SW 1271 (cell line): ENCODE measurements around the gene PDSS2.
"Not testable (repeated sequence)": the region's sequence is repeated elsewhere in the genome, so short reads cannot be mapped to it uniquely, and the experiment has no call there.

Experiments used
- DNase-seq, 2 experiments: peaks; one replicate each; lab custom pipeline; 2025; lab: John Stamatoyannopoulos, UW

PDSS2 gene

GRCh38 chr6:107418118-107418517, 41.2 kb downstream of the PDSS2 start:
- DNase-seq = peak in 1 of 2 experiments; percentile 40

GRCh38 chr6:107416145-107416544, 43.2 kb downstream of the PDSS2 start:
- no peak for DNase-seq

GRCh38 chr6:107413966-107414645, 45.3 kb downstream of the PDSS2 start:
- no peak for DNase-seq

- DNase-seq = no peak
These were observed 48.2 kb downstream of the PDSS2 start for GRCh38 chr6:107411161-107411560.

GRCh38 chr6:107409942-107410341, 49.4 kb downstream of the PDSS2 start:
- no peak for DNase-seq

GRCh38 chr6:107408714-107409113, 50.6 kb downstream of the PDSS2 start:
- DNase-seq = no peak

GRCh38 chr6:107405002-107405401, 54.4 kb downstream of the PDSS2 start:
- DNase-seq = no peak

- no peak for DNase-seq
These were observed 56.8 kb downstream of the PDSS2 start for GRCh38 chr6:107402533-107402932.

GRCh38 chr6:107401573-107401972, 57.8 kb downstream of the PDSS2 start:
- DNase-seq = no peak

GRCh38 chr6:107400616-107401147, 58.7 kb downstream of the PDSS2 start:
- no peak for DNase-seq

GRCh38 chr6:107399935-107400334, 59.4 kb downstream of the PDSS2 start:
- DNase-seq = no peak

GRCh38 chr6:107398001-107398400, 61.4 kb downstream of the PDSS2 start:
- DNase-seq = no peak

GRCh38 chr6:107396211-107396610, 63.2 kb downstream of the PDSS2 start:
- DNase-seq = no peak

GRCh38 chr6:107392069-107392468, 67.3 kb downstream of the PDSS2 start:
- no peak for DNase-seq

- no peak for DNase-seq
These were observed 68.5 kb downstream of the PDSS2 start for GRCh38 chr6:107390685-107391435.

- no peak for DNase-seq
These were observed 69.3 kb downstream of the PDSS2 start for GRCh38 chr6:107390056-107390455.

GRCh38 chr6:107386904-107387303, 72.5 kb downstream of the PDSS2 start:
- no peak for DNase-seq

- no peak for DNase-seq
These were observed 73.0 kb downstream of the PDSS2 start for GRCh38 chr6:107386340-107386739.

- DNase-seq = no peak
These were observed 75.7 kb downstream of the PDSS2 start for GRCh38 chr6:107383705-107384104.

- no peak for DNase-seq
These were observed 85.1 kb downstream of the PDSS2 start for GRCh38 chr6:107374264-107374663.

- no peak for DNase-seq
These were observed 89.9 kb downstream of the PDSS2 start for GRCh38 chr6:107369493-107369892.

- no peak for DNase-seq
These were observed 90.9 kb downstream of the PDSS2 start for GRCh38 chr6:107368471-107368870.

GRCh38 chr6:107364173-107364572, 95.2 kb downstream of the PDSS2 start:
- DNase-seq = not testable (repeated sequence)
